Mesothelial cell of epicardium (in vitro differentiated cells): Measurements from ENCODE around the gene TAC4. TPM values are rescaled to one million over a fixed set of nuclear protein-coding genes. Genes with fewer than 3 reads are reported as not detected.

Source experiments
- DNase-seq, 2 experiments: peaks; one replicate each; pipeline ENCODE4 v3.0.0; 2021; ENCODE audit warnings: low spot score in 2 of 2; ENCODE audit not compliant: unreplicated experiment in 2 of 2
- H3K27ac Mint-ChIP-seq: 2 replicates; pipeline ENCODE4 v1.8.0; 2021; ENCODE audit warnings: mixed read lengths
- H3K27me3 Mint-ChIP-seq: 2 replicates; pipeline ENCODE4 v1.8.0; 2021; ENCODE audit warnings: low read depth, mixed read lengths
- H3K36me3 Mint-ChIP-seq: 2 replicates; pipeline ENCODE4 v1.8.0; 2021; ENCODE audit warnings: mixed read lengths
- H3K4me1 Mint-ChIP-seq: 2 replicates; pipeline ENCODE4 v1.8.0; 2021; ENCODE audit warnings: mixed read lengths
- H3K4me3 Mint-ChIP-seq: 2 replicates; pipeline ENCODE4 v1.8.0; 2021; ENCODE audit warnings: mild to moderate bottlenecking, moderate library complexity, mixed read lengths
- H3K9me3 Mint-ChIP-seq: 2 replicates; pipeline ENCODE4 v1.8.0; 2021; ENCODE audit warnings: mixed read lengths
- total RNA-seq: library from RNA; stranded (reverse); gene quantifications from 3 replicates; pipeline ENCODE4 v1.2.1, GENCODE V29; 2021
- TF ChIP-seq, protein P1 (sequence below): fragments of 200-600 bp; sonication (generic); IDR thresholded peaks from one replicate; pipeline ENCODE4 v1.5.0; 2021; ENCODE audit warnings: antibody characterized with exemption; ENCODE audit not compliant: unreplicated experiment

TAC4 gene
- total RNA-seq, 1 donor from 2014 or later = not detected

DNA sequence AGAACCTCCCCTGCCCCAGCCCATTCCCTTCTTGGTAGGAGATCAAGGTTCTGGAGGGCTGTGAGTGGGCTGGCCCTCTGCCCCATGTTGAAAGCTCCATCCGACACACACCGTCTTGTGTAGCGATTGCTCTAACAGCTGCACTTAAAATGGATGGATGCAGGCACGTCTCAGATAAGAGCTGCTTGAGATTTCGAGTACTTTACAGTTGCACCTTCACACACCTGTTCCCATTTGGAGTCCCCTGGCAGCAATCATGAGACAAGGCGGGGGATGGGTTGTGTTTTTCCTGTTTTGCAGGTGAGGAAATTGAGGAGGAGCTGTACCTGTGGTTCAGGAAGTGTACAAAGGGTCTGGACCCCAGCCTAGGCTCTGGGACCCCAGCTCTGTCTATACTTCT, 25.6 kb upstream of the TAC4 start:
- TF ChIP-seq, protein P1, sequence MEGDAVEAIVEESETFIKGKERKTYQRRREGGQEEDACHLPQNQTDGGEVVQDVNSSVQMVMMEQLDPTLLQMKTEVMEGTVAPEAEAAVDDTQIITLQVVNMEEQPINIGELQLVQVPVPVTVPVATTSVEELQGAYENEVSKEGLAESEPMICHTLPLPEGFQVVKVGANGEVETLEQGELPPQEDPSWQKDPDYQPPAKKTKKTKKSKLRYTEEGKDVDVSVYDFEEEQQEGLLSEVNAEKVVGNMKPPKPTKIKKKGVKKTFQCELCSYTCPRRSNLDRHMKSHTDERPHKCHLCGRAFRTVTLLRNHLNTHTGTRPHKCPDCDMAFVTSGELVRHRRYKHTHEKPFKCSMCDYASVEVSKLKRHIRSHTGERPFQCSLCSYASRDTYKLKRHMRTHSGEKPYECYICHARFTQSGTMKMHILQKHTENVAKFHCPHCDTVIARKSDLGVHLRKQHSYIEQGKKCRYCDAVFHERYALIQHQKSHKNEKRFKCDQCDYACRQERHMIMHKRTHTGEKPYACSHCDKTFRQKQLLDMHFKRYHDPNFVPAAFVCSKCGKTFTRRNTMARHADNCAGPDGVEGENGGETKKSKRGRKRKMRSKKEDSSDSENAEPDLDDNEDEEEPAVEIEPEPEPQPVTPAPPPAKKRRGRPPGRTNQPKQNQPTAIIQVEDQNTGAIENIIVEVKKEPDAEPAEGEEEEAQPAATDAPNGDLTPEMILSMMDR = no peak
- Mint-ChIP-seq H3K27me3 (no peaks in the 10 kb centered on the region), H3K27ac (peak overlapping the region; percentile 56), H3K9me3 (no peaks in the 10 kb centered on the region), H3K4me3 (no peak overlapping the region), H3K36me3 (no peaks in the 10 kb centered on the region), H3K4me1 (peaks cover 36% of the 10 kb centered on the region)
- no peak for DNase-seq

DNA sequence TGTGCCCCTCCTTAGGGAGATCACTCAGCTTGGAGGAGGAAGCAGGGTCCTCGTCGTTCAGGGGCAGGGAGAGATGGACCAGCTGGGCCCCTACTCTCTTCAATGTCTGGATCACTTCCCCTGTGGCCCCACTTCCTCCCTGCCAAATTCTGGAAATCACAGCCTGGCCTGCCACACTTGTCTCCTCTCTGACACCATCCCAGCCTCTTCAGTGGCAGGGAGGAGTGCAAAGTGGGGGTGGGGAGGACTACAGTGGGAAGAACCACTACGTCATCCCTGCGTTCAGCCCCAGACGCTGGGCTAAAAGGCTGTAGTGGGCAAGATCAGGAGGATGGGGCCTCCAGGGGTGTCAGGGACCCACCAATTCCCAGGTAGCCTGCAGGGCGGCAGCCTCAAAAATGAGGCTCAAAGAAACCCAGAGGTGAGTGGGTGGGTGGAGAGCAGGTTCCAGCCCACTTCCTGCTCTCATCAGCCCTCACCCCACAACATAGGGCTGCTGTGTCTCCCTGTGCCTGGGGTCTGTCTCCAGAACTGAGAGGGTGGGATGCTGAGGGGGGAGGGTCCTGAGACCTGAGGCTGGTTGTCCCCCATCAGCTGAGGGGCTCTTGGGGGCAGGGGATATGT, 25.0 kb upstream of the TAC4 start:
- Mint-ChIP-seq H3K4me1 (peaks cover 37% of the 10 kb centered on the region), H3K36me3 (no peaks in the 10 kb centered on the region), H3K4me3 (no peak overlapping the region), H3K27ac (no peak overlapping the region), H3K9me3 (no peaks in the 10 kb centered on the region), H3K27me3 (no peaks in the 10 kb centered on the region)
- no peak for DNase-seq
- TF ChIP-seq, protein P1 = no peak

DNA sequence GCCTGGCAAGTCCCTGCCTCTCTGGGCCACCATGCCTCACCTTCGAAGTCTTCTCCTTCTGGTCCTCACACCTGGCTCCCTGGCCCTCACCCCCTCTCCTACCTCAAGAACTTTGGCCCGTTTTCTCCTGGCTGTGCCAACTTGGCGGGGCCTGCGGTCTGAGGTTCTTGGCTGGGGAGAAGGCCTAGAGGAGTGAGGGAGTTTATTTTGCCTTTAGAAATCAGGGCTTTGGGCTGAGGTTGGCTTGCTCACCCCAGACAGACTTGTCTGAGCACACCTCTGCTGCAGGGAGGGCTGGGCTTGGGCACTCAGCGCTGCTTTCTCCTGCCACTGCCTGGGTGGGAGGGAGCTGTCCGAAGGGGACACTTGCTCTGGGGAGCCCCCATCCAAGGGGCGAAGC, 23.3 kb upstream of the TAC4 start:
- Mint-ChIP-seq H3K4me1 (peaks cover 39% of the 10 kb centered on the region), H3K27me3 (no peaks in the 10 kb centered on the region), H3K4me3 (no peak overlapping the region), H3K9me3 (no peaks in the 10 kb centered on the region), H3K36me3 (no peaks in the 10 kb centered on the region), H3K27ac (no peak overlapping the region)
- no peak for DNase-seq
- TF ChIP-seq, protein P1 = no peak

DNA sequence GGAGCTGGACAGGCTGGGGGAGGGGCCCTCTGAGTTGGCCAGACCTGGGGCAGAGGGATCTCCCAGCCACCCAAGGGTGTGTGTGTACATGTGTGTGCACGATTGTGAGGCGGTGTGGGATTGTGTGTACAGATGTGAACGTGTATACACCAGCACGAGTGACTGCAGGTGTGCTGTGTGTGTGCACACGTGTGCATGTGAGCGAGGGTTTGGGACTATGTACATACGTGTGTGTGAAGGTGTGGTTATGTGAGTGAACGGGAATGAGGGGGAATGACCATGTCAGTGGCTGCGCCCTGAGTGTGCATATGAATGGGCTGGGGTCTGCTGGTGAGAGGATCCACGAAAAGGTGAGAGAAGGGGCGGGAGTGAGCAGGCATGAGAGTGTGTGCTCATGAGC, 22.4 kb upstream of the TAC4 start:
- DNase-seq = no peak
- TF ChIP-seq, protein P1 = no peak
- H3K36me3 Mint-ChIP-seq = no peaks in the 10 kb centered on the region
- H3K27me3 Mint-ChIP-seq = no peaks in the 10 kb centered on the region
- peaks cover 40% of the 10 kb centered on the region for H3K4me1 Mint-ChIP-seq
- no peaks in the 10 kb centered on the region for H3K9me3 Mint-ChIP-seq
- no peak overlapping the region for H3K27ac Mint-ChIP-seq
- H3K4me3 Mint-ChIP-seq = no peak overlapping the region

DNA sequence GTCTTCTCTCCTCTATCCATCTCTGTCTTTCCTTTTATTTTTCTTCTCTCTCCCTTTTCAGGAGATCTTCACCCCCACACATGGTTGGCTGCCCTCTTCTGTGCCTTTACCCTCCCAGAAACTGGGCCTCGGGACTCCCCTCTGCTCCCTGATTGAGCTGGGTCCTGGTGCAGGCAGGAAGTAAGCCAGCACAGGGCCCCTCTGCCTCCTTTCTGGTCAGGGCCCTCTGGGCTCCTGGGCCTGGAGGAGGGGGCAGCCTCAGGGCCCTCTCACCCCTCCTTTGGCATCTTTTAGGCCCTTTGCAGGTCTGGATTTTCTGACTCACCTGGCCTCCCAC, 21.1 kb upstream of the TAC4 start:
- H3K27me3 Mint-ChIP-seq = no peaks in the 10 kb centered on the region
- H3K9me3 Mint-ChIP-seq = no peaks in the 10 kb centered on the region
- H3K4me1 Mint-ChIP-seq = peaks cover 39% of the 10 kb centered on the region
- no peak overlapping the region for H3K4me3 Mint-ChIP-seq
- TF ChIP-seq, protein P1 = no peak
- no peaks in the 10 kb centered on the region for H3K36me3 Mint-ChIP-seq
- DNase-seq = no peak
- peak overlapping the region; percentile 69 for H3K27ac Mint-ChIP-seq

DNA sequence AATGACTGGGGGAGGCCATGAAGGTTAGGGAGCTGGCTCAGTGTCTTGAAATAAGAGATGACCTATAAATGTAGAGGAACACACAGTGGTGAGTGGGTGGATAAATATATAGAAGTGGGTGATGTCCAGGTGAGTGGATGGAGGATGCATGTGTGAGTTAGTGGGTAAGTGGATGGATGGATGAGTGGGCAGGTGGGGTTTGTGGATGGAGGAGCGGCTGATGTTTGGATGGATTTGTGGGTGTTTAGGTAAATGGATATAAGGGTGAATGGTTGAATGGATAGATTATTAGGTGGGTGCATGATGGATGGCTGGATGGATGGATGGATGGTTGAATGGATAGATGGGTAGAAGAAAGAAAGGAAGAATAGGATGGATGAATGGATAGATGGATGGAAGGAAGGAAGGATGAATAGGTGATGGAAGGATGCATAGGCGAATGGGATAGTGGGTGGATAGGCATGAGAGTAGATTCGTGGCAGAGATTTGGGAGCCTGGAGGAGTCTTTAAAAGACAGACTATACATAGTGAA, 19.1 kb upstream of the TAC4 start:
- Mint-ChIP-seq H3K4me3 (no peak overlapping the region), H3K27ac (peak overlapping the region; percentile 7), H3K4me1 (peaks cover 26% of the 10 kb centered on the region), H3K9me3 (no peaks in the 10 kb centered on the region), H3K27me3 (no peaks in the 10 kb centered on the region), H3K36me3 (no peaks in the 10 kb centered on the region)
- DNase-seq = no peak
- TF ChIP-seq, protein P1 = no peak
